TTC549 (cell line): ENCODE measurements around the gene ANXA4.

Experiments used
- FAIRE-seq: peaks from 2 replicates; lab custom pipeline; 2012; peaks lifted over from hg19 to GRCh38; lab: Jason Lieb, UNC

Gene ANXA4

DNA sequence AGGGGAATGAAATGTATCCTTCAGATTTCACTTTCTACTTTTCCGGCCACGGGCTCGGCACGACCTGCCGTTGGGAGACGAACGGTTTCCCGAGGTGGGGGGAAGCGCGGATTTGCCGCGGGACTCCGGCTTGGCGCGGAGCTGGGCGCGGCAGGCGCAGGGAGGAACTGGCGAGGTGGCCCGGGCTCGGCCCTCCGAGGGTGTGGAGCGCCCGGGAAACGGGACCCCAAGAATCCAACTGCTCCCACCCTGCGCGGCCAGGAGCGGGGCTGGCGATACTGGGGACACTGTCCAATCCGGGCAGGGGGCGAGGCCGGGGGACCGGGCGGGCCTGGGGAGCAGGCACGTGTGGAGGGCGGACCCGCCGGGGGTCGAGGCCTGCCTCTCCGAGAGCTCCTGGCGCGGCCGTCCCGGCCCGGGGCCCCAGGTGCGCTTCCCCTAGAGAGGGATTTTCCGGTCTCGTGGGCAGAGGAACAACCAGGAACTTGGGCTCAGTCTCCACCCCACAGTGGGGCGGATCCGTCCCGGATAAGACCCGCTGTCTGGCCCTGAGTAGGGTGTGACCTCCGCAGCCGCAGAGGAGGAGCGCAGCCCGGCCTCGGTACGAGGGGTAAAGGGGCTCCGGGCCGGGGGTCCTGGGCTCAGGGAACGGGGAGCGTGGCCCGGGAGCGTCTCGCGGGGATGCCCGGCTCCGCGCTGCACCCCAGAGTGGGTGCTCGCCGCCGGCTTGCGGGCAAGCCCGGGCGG lies at the start of gene ANXA4:
Gene ANXA4 (plus strand): TSS at position 560 of the 747 bp plus-strand sequence. CDS start 39,432 bp downstream, outside the sequence.
- FAIRE-seq = no peak

- no peak for FAIRE-seq
Observed at GRCh38 chr2:69692424-69692823, 49.5 kb upstream of the ANXA4 start.

GRCh38 chr2:69693059-69693774 lies 48.7 kb upstream of the ANXA4 start:
- no peak for FAIRE-seq

GRCh38 chr2:69693775-69694450 lies 48.0 kb upstream of the ANXA4 start:
- FAIRE-seq = no peak

DNA sequence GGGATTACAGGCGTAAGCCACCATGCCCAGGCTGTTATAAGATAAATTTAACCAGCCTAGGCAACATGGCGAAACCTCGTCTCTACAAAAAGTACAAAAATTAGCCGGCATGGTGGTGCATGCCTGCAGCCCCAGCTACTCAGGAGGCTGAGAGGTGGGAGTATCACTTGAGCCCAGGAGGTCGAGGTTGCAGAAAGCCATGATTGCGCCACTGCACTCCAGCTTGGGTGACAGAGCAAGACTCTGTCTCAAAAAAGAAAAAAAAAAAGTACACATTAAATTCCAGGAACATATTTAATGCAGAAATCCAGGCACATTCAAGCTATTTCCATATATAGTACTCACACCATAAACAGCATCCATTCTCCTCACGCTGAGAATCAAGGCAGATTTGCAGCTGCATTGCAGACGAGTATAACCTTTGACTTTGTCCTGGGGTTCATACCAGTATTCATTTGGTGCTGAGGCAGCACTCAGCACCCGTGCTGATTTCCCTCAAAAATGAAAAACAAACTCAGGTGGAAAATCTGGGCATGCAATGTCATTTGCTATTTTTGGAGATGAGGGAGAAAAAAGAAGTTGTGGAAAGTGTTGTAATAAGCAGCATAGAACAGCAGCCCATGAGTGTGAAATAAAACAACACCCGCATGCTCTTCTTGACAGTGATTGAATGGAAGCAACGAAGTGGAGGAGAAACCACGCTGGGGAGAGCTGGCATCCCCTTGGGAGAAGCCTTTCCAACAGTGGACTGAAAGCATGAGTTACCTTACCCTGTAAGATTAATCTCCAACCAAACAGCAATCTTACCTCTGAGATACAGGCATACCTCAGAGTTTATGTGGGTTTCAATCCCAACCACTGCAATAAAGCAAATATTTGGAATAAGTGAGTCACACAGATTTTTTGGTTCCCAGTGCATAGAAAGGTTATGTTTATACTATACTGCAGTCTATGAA lies 46.8 kb upstream of the ANXA4 start:
- FAIRE-seq = no peak

- FAIRE-seq = no peak
Observed at GRCh38 chr2:69695850-69696216, 46.1 kb upstream of the ANXA4 start.

GRCh38 chr2:69700381-69700780 lies 41.6 kb upstream of the ANXA4 start:
- FAIRE-seq = no peak

- FAIRE-seq = no peak
Observed at GRCh38 chr2:69701100-69701945, 40.6 kb upstream of the ANXA4 start.

DNA sequence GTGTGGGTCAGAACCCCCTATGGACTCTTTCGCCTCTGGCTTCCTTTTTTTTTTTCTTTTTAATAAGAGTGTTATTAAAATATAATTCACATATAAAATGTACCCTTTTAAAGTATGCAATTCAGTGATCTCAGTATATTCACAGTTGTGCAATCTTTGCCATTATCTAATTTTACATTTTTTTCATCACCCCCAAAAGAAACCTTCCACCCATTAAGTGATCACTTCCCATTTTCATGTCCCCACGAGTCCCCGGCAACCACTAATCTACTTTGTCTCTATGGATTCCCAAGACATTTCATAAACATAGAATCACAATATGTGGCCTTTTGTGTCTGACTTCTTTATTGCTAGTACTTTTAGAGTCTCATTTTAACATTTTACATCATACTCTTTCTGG lies 38.7 kb upstream of the ANXA4 start:
- FAIRE-seq = no peak

GRCh38 chr2:69704446-69704845 lies 37.5 kb upstream of the ANXA4 start:
- FAIRE-seq = no peak

DNA sequence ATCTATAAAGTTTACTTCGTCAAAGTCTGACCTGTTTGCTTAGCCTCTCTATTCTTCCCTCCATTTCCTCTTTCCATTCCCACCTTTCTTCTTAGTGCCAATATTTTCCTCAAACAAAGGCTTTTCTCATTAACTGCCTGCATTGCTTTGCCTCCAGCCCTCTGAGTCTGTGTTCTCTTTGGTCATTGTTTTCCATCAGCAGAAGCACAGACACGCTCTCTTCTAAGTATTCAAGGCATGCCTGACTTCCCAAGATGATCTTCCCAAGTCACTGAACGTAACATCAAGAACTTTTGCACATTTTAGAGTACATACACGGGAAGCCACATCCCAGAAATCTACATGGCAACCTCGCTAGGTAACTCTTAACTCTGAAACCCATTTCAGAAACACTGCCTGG lies 32.6 kb upstream of the ANXA4 start:
- FAIRE-seq = no peak

- no peak for FAIRE-seq
Observed at GRCh38 chr2:69711971-69712370, 30.0 kb upstream of the ANXA4 start.

DNA sequence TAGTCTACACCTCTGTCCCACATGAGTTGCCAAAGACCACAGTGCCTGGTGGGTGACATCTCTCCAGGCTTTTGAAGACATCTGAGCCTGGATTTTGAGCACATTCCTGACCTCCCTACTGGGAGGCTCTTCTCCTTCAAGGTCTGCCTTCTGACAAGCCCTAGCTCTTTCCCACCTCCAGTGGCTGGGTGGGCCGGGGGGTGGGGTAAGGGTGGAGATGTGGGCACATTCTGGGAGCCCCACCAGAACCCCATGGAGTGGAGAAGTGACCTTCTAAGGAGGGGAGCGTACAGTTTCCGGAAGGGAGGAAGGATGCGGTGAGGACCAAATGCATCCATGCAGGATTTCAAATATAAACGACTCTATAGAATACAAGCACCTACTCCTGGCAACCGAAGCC lies 27.9 kb upstream of the ANXA4 start:
- FAIRE-seq = no peak

GRCh38 chr2:69714539-69715220 lies 27.3 kb upstream of the ANXA4 start:
- peak; percentile 46 for FAIRE-seq

GRCh38 chr2:69715964-69716363 lies 26.0 kb upstream of the ANXA4 start:
- FAIRE-seq = no peak

GRCh38 chr2:69716555-69717120 lies 25.3 kb upstream of the ANXA4 start:
- FAIRE-seq = no peak

DNA sequence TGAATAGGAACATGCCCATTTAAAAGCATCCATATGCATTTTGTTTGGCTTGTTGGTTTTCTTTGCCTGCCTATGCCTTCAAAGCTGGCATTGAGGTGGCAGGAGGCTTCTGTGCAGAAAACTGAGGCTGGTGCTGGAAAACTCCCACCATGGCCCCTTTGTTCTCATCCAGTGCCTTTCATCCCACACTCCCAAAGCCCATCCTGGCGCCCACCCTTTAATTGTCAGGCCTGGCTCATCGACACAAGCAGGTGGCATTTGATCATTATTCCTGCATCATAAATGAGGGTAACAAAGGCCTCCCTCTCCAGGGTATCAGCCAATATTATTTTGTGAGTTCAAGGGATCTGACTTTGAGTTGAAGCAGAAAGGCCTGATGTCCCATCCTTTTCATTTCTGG lies 24.7 kb upstream of the ANXA4 start:
- FAIRE-seq = no peak

- FAIRE-seq = no peak
Observed at GRCh38 chr2:69717861-69718273, 24.1 kb upstream of the ANXA4 start.

GRCh38 chr2:69718338-69718965 lies 23.5 kb upstream of the ANXA4 start:
- no peak for FAIRE-seq

GRCh38 chr2:69720404-69720803 lies 21.5 kb upstream of the ANXA4 start:
- no peak for FAIRE-seq
